NCI-H2081 treated with DMSO at 0.1 percent for 48 hours (cell line): ENCODE measurements around the gene CD40.

Source experiments
- DNase-seq: peaks from one replicate; lab custom pipeline; 2025; lab: John Stamatoyannopoulos, UW

CD40 gene

DNA sequence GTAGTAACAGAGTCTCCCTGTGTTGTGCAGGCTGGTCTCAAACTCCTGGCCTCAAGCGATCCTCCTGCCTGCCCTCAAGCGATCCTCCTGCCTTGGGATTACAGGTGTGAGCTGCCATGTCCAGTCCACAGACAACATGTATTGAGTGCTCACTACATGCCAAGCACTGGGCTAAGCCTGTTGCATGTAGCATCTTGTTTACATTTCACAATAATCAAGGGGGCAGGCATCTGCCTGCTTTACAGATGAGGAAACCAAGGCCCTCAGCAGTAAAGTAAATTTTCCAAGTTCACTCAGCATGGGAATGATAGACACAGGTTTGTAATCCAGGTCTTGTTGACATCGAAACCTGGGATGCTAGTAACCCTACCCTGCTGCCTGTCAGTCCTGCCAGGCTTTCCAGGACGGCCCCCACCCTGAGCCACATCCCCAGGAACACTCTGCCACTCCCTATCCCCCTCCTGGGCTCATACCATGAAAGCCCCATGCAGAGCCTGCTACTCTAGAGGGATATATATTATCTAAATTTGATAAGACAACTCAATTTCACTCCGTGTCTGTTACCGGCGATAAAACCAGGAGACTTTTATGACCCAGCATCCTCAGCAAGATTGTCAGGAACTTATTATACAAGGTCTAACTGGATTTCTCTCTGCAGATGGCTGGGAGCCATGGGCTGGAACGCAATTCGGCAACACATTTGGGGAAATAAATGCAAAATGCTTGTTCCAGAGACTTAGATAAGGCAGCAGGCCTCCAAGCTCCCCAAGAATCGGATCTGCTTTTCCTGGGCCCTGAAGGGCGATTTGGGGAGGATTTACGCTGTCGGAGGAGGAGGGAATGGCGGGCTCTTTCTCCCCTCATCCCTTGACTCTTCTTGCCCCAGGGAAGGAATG lies 30.4 kb downstream of the CD40 start:
- DNase-seq = no peak

DNA sequence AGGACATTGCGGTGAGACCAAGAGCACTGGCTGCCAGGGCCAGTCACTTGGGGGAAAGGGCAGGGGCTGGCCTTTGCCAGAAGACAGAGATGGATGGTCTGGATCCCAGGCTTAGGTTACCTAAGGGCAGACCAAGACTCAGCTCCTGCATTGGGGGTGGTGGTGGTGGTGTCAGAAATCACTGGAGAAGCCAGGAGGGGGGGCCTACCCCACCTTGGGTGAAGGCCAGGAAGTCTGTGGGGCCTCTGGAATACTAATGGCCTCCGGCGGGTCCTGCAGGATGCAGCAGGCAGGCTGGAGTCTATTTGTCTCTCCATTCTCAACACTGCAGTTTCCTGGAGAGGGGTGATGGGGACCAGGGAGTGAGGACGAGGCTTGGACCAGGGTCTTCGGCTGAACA lies 32.8 kb downstream of the CD40 start:
- no peak for DNase-seq

GRCh38 chr20:46151936-46152335 lies 33.8 kb downstream of the CD40 start:
- no peak for DNase-seq

- DNase-seq = no peak
These were observed 34.9 kb downstream of the CD40 start for GRCh38 chr20:46152824-46153586.

GRCh38 chr20:46154305-46154704 lies 36.2 kb downstream of the CD40 start:
- DNase-seq = no peak

GRCh38 chr20:46154796-46155195 lies 36.7 kb downstream of the CD40 start:
- no peak for DNase-seq

DNA sequence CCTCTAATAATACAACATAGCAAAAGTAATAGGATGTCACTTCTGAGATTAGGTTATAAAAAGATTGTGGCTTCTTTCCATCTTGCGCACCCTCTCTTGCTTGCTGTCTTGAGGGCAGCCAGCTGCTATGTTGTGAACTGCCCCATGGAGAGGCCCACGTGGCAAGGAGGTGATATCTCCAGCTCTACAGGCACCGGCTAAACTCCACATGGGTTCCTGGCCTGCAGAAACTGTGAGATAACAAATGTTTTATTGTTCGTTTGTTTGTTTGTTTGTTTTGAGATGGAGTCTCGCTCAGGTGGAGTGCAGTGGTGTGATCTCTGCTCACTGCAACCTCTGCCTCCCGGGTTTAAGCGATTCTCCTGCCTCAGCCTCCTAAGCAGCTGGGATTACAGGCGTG lies 38.0 kb downstream of the CD40 start:
- no peak for DNase-seq

GRCh38 chr20:46157076-46157592 lies 39.0 kb downstream of the CD40 start:
- no peak for DNase-seq

GRCh38 chr20:46157625-46158024 lies 39.5 kb downstream of the CD40 start:
- no peak for DNase-seq

- no peak for DNase-seq
These were observed 40.4 kb downstream of the CD40 start for GRCh38 chr20:46158476-46158987.

DNA sequence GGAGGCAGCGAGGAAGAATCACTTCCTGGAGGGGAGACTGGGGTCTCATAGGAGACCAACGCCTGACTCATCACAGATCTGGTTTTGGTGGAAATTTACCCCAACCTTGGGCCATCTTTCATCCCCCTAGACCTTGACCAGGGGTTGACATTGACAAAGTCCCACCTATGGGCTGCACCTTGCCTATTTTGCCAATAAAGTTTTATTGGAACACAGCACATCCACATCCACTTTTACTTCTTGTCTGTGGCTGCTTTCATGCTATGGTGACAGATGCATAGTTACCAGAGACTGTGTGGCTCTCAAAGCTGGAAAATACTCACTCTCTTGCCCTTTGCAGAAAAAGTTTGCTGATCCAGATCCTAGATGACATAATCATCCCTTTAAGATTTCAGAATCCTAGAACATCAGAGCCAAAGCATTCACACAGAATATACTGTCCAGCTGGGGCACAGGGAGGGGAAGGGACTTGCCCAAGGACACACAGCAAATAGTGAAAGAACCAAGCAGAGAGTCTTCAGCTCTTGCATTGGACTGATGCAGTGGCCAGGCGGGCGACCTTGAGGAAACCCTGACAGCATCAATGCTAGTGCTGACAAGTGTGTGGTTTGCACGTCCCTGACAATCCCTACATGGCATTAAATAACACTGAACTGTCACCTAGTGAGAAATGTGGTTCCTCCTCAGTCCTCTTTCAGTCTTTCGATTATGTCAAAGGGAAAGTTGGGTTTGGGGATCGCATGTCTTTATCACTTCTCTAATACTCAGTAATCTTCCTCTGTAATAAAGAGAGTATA lies 41.2 kb downstream of the CD40 start:
- no peak for DNase-seq

DNA sequence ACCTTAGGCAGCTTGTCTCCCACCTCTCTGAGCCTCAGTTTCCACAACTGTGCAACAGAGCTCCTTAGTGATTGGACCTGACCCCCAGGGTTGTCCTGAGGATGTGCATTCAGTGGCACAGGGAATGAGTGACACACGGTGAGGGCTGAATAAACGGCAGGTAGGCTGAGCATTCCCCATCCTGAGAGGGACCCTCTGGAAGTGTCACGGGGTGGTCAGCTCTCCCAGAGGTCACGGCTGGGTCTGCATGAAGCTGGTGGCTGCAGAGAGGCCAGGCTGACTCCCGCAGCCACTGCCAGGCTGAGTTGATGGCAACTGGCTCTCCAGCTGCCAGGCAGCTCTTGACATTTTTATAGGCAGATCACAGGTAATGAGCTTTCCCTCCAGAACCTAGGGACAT lies 42.5 kb downstream of the CD40 start:
- no peak for DNase-seq

DNA sequence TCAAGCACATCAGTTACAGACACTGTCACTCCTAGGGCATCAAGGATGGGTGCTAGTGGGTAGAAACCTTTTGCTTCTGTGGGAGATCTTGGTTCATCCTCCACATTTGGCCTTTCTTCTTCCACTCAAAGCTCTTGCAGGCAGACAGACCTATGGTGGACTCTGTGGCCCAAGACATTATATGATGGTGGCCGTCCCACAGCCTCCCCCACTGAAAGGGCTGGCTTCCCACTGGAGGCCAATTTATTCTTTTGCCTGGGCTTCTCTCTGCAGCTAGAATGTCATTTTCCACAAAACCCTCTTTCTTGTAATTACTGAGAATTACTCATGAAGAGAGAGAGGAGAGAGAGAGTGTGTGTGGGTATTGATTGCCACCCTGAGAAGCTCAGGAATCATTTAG lies 43.8 kb downstream of the CD40 start:
- DNase-seq = no peak

- DNase-seq = no peak
These were observed 46.1 kb downstream of the CD40 start for GRCh38 chr20:46164254-46164653.

- no peak for DNase-seq
These were observed 49.0 kb downstream of the CD40 start for GRCh38 chr20:46167080-46167479.

DNA sequence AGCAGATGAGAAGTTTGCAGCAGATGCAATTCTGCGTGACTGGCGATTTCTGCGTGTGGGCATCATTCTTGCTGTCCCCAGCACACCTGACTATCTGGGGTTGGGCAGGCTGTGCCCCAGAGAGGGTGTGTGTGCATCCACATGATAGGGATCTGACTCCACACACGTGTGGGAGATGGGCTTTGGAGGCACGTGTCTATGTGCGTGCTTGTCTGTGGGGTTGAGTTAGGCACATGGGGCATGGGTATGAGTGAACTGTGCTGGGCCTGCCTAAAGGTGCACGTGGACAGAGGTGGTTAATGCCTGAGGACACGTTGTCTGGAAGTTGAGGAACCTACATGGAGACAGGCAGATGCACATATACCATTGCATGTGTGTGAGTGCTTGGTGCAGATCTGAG lies 50.3 kb downstream of the CD40 start:
- DNase-seq = no peak

- DNase-seq = no peak
These were observed 51.4 kb downstream of the CD40 start for GRCh38 chr20:46169245-46170171.

GRCh38 chr20:46171476-46171875 lies 53.4 kb downstream of the CD40 start:
- no peak for DNase-seq

- no peak for DNase-seq
These were observed 53.8 kb downstream of the CD40 start for GRCh38 chr20:46171909-46172308.

DNA sequence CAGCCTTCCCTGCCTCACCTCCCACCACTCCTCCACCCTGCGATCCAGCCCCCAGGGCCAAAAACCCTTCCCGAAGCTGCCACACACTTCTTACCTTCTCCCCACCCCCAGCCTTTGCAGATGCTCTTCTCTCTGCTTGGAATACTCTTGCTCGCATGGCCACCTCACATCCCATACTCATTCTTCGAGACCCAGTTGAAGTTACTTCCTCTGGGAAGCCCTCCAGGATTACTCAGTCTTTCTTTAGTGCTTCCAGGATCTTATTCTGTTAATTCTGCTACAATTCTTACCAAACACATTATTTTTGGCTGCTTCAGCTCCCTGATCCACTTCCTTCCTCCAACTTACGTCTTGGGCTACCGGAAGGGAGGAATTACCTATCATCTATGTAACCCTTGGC lies 54.3 kb downstream of the CD40 start:
- DNase-seq = no peak

- no peak for DNase-seq
These were observed 54.9 kb downstream of the CD40 start for GRCh38 chr20:46172961-46173536.
